ENCODE measurements around the gene CD302. TPM values are rescaled to one million over a fixed set of nuclear protein-coding genes. Genes with fewer than 3 reads are reported as not detected.

CD302 gene
- total and polyA plus RNA-seq, 10 of the 15 experiments (the other 5 are each of a cell fraction or from before 2014, with no cell fraction given): 0.48 to 4.0 (median 2.1) TPM

- ChIA-PET SMC1A (ENCODE audit: uncharacterized antibody, unreplicated experiment) (interaction anchor here (0.6 to 1.5 kb wide), 9 partner anchors 8 to 118 kb away, joined by 3 to 6 read pairs (median 3); no protein-coding TSS in a partner anchor), POLR2A (interaction anchor here (0.6 to 0.8 kb wide), 3 partner anchors 11 to 152 kb away, joined by 3 to 4 read pairs (median 3); no protein-coding TSS in a partner anchor), RAD21 (ENCODE audit: unreplicated experiment) (interaction anchor here (0.6 to 1.4 kb wide), 5 partner anchors 67 to 135 kb away, joined by 3 to 10 read pairs (median 4); no protein-coding TSS in a partner anchor), CTCF (interaction anchor here (1.0 to 1.6 kb wide), 5 partner anchors 12 to 135 kb away, joined by 3 to 6 read pairs (median 4); no protein-coding TSS in a partner anchor)
- H3K4me3 ChIP-seq: no peak overlapping the region
- H3K27ac ChIP-seq (ENCODE audit: control insufficient read depth, insufficient read depth): no peak overlapping the region
- peaks cover 0 to 34% of the 10 kb centered on the region in 2 experiments for H3K36me3 ChIP-seq (ENCODE audit: control insufficient read depth in 2 of 2, insufficient read depth in 2 of 2, low read length in 1 of 2)
- TF ChIP-seq HDAC2 (IDR thresholded peaks at IDR 0.05) (no peak), CHD4 (IDR thresholded peaks at IDR 0.05) (no peak), ATF7 (IDR thresholded peaks at IDR 0.05; ENCODE audit: low read depth) (0 out of 2 replicates have a peak, but pooled peaks have one; percentile 12), PML (IDR thresholded peaks at IDR 0.05; ENCODE audit: low read length) (no peak), SPI1 (IDR thresholded peaks at IDR 0.05; ENCODE audit: borderline replicate concordance, insufficient read depth, low read depth, low read length) (peak; percentile 81; the same call in 1 of the 2 replicates), TCF7 (IDR thresholded peaks at IDR 0.05; ENCODE audit: borderline replicate concordance) (no peak)
- no peak overlapping the region for H2AFZ ChIP-seq (ENCODE audit: control insufficient read depth, low read depth, low read length)
- FAIRE-seq: peak; percentile 81
- peak; percentile 68 for ATAC-seq
- H4K20me1 ChIP-seq (ENCODE audit: control insufficient read depth, insufficient read depth): no peaks in the 10 kb centered on the region
- no peak overlapping the region for H3K4me2 ChIP-seq (ENCODE audit: control insufficient read depth, insufficient read depth)
- H3K79me2 ChIP-seq (ENCODE audit: control insufficient read depth, insufficient read depth, low read length): no peaks in the 10 kb centered on the region
- intact Hi-C loops (cut with micrococcal nuclease; ENCODE audit: unreplicated experiment) (no loop called here), in situ Hi-C loops (cut with MboI) (no loop called here)
- H3K9me3 ChIP-seq (replicated peaks; ENCODE audit: control insufficient read depth, insufficient read depth, low read length): no peaks in the 10 kb centered on the region
- H3K27me3 ChIP-seq (replicated peaks in 1 of 2; ENCODE audit: control insufficient read depth in 2 of 2, insufficient read depth in 2 of 2, low read length in 1 of 2): no peaks in the 10 kb centered on the region
- no TSS peak for BruUV-seq (replicated peaks)
- DNase-seq (ENCODE audit: low read depth, low spot score): no peak
- no peak overlapping the region for H3K9ac ChIP-seq (ENCODE audit: control insufficient read depth, insufficient read depth, low read length)
- H3K4me1 ChIP-seq (ENCODE audit: control insufficient read depth, insufficient read depth, low read length): no peaks in the 10 kb centered on the region
Measured at GRCh38 chr2:159832858-159833257, 34.9 kb upstream of the CD302 start.

GRCh38 chr2:159832026-159832425, 34.0 kb upstream of the CD302 start:
- FAIRE-seq: no peak

More at GRCh38 chr2:159832026-159832425, 34.0 kb upstream of the CD302 start:
- in situ Hi-C loops (cut with MboI): no loop called here
- Histone ChIP-seq H3K36me3 (ENCODE audit: control insufficient read depth in 2 of 2, insufficient read depth in 2 of 2, low read length in 1 of 2) (peaks cover 0 to 28% of the 10 kb centered on the region in 2 experiments), H3K9ac (ENCODE audit: control insufficient read depth, insufficient read depth, low read length) (no peak overlapping the region), H3K27me3 (replicated peaks in 1 of 2; ENCODE audit: control insufficient read depth in 2 of 2, insufficient read depth in 2 of 2, low read length in 1 of 2) (no peaks in the 10 kb centered on the region), H3K27ac (ENCODE audit: control insufficient read depth, insufficient read depth) (no peak overlapping the region), H2AFZ (ENCODE audit: control insufficient read depth, low read depth, low read length) (no peak overlapping the region), H3K9me3 (replicated peaks; ENCODE audit: control insufficient read depth, insufficient read depth, low read length) (no peaks in the 10 kb centered on the region), H3K4me1 (ENCODE audit: control insufficient read depth, insufficient read depth, low read length) (no peaks in the 10 kb centered on the region), H3K79me2 (ENCODE audit: control insufficient read depth, insufficient read depth, low read length) (no peaks in the 10 kb centered on the region), H3K4me3 (no peak overlapping the region), H4K20me1 (ENCODE audit: control insufficient read depth, insufficient read depth) (no peaks in the 10 kb centered on the region), H3K4me2 (ENCODE audit: control insufficient read depth, insufficient read depth) (no peak overlapping the region)
- intact Hi-C loops (cut with micrococcal nuclease; ENCODE audit: unreplicated experiment): no loop called here
- TF ChIP-seq CREM (IDR thresholded peaks at IDR 0.05; ENCODE audit: low read depth): no peak
- TF ChIP-seq CBX3 (IDR thresholded peaks at IDR 0.05; ENCODE audit: borderline replicate concordance, low read depth): no peak
- TF ChIP-seq SIX5 (IDR thresholded peaks at IDR 0.05; ENCODE audit: low read depth, low read length, severe bottlenecking): no peak
- ATAC-seq (no peak), DNase-seq (ENCODE audit: low read depth, low spot score) (no peak)
- ChIA-PET POLR2A (no interaction called here), SMC1A (ENCODE audit: uncharacterized antibody, unreplicated experiment) (interaction anchor here (0.8 to 1.4 kb wide), 5 partner anchors 9 to 117 kb away, joined by 3 to 5 read pairs (median 4); no protein-coding TSS in a partner anchor), RAD21 (ENCODE audit: unreplicated experiment) (no interaction called here), CTCF (interaction anchor here (0.6 to 1.6 kb wide), 4 partner anchors 12 to 153 kb away, joined by 3 to 4 read pairs (median 4); no protein-coding TSS in a partner anchor)
- WGBS (ENCODE audit: insufficient coverage, insufficient replicate concordance, low lambda C conversion rate, missing lambda C conversion rate): 91% methylated on average over 7 of the region's 7 CpGs
- BruUV-seq (replicated peaks): no TSS peak
